Measurements from ENCODE around the gene NXNL1. TPM values are rescaled to one million over a fixed set of nuclear protein-coding genes. Genes with fewer than 3 reads are reported as not detected.

Gene NXNL1
- total and polyA plus RNA-seq, 9 of the 15 experiments (the other 6 are each of a cell fraction or from before 2014, with no cell fraction given), result not detected

GRCh38 chr19:17420475-17420924 is 40.2 kb downstream of the NXNL1 start (continued):
- TF ChIP-seq REST (IDR thresholded peaks at IDR 0.05; ENCODE audit: borderline replicate concordance) (peak; percentile 23; the same call in 1 of the 2 replicates), REST (CRISPR knock-in tag; IDR thresholded peaks at IDR 0.05; ENCODE audit: low read depth) (no peak), HNRNPL (IDR thresholded peaks at IDR 0.05; ENCODE audit: low read depth, low read length) (no peak), CTCF (IDR thresholded peaks at IDR 0.05 in 2 of 3, conservative IDR thresholded peaks at IDR 0.05 in 1 of 3; ENCODE audit: insufficient read depth in 2 of 3, low read depth in 1 of 3, low read length in 3 of 3) (peak in 1 of 3 experiments; percentile 26; a peak in 2 of 6 replicates), FOXA3 (CRISPR knock-in tag; conservative IDR thresholded peaks at IDR 0.05 in 1 of 2, IDR thresholded peaks at IDR 0.05 in 1 of 2) (0 out of 4 replicates have a peak, but pooled peaks of 1 of the 2 experiments have one; percentile 35), JUN (IDR thresholded peaks at IDR 0.05; ENCODE audit: borderline replicate concordance, low read depth, low read length) (no peak), JUN (CRISPR knock-in tag; IDR thresholded peaks at IDR 0.05; ENCODE audit: borderline replicate concordance) (0 out of 2 replicates have a peak, but pooled peaks have one; percentile 25), RAD21 (CRISPR knock-in tag; conservative IDR thresholded peaks at IDR 0.05 in 1 of 2, IDR thresholded peaks at IDR 0.05 in 1 of 2) (peak in 1 of 2 experiments; percentile 43; a peak in 2 of 4 replicates), LEF1 (IDR thresholded peaks at IDR 0.05) (no peak), ZNF263 (CRISPR knock-in tag; IDR thresholded peaks at IDR 0.05; ENCODE audit: borderline replicate concordance) (peak; percentile 99)
- TF ChIP-seq, protein P1, sequence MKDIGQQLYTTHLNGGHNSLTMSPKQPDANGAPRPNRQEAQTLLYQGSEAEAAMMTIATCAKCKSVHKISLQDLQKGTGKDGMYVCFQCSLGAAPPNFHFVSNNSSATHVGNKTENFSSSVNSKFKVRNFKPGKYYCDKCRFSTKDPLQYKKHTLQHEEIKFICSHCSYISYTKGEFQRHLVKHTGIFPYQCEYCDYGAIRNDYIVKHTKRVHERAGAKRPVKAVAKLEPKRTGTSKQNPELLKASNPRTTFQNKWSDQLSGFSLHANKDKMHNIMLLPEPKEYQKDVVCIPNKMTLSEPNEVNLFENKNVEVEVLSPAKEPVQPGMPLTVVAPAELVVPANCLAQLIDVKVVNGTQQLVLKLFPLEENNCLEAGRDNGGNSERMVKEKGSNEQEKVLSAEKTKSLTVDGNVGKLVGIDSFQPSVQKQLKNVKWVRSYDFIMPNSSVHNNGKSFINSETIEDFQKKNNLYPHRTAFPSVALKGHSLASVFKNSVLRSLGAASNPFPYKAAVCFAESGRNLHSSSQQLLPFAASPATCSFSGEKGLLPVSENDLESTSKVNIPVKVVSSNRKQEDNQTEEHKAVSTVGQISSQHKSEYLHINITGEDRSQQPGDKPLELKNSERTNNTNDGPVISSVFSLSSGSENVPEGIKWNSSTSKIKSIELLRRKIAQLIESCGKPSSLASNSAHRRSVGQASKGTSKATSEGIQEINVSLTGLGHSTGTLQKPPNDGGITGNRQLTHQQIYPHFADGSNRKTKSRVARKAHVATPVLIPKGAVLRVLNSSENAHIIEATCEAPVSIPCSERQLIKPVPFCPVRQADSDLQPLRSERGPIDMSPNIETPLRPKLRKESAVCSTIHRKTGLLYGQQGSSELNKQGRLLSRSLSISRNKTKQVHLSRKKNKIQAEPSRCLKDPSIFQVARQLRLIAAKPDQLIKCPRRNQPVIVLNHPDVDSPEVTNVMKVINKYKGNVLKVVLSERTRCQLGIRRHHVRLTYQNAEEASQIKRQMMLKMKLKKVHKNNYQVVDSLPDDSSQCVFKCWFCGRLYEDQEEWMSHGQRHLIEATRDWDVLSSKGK (CRISPR knock-in tag; IDR thresholded peaks at IDR 0.05), result no peak
